ENCODE results near the gene CNPY3. TPM values are rescaled to one million over a fixed set of nuclear protein-coding genes. Genes with fewer than 3 reads are reported as not detected.
"Not testable (repeated sequence)": the region's sequence is repeated elsewhere in the genome, so short reads cannot be mapped to it uniquely, and the experiment has no call there.

Gene CNPY3
- total RNA-seq, 1 experiment from 2014 or later = 56.0 TPM

DNA sequence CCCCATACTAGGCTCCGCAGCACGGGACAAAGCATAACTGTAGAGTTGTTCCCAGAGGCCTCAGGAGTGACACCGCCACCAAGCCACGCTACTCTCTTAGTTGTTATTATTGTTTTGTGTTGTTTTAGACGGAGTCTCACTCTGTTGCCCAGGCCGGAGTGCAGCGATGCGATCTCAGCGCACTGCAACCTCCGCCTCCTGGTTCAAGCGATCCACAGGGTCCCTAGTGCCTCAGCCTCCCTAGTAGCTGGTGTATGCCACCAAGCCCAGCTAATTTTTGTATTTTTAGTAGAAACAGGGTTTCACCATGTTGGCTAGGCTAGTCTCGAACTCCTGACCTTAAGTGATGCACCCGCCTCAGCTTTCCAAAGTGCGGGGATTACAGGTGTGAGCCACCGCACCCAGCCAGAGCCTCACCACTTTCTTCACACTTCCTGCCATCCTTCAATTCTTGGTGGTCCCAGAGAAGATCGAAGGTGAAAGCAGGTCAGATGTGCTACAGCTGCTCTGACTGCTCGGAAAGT is 38.0 kb upstream of the CNPY3 start:
- Histone ChIP-seq H3K23me2 (ENCODE audit: insufficient read length, low read depth, low read length, poor library complexity, severe bottlenecking) (peaks cover 6% of the 10 kb centered on the region), H3K27ac (ENCODE audit: insufficient read length, low read depth, low read length) (no peak overlapping the region), H2AK5ac (ENCODE audit: insufficient read length, low read length) (no peak overlapping the region), H2BK5ac (ENCODE audit: insufficient read length, low read length) (no peak overlapping the region), H3K56ac (ENCODE audit: insufficient read length, low read depth, low read length) (no peak overlapping the region), H2BK15ac (ENCODE audit: low read depth, low read length) (no peak overlapping the region), H3K4me1 (ENCODE audit: insufficient read depth, low read length) (no peaks in the 10 kb centered on the region; the same call in 1 of the 2 replicates), H3K79me2 (ENCODE audit: insufficient read depth, low read length) (no peaks in the 10 kb centered on the region), H3K27me3 (ENCODE audit: insufficient read depth, low read length) (no peaks in the 10 kb centered on the region), H3K14ac (ENCODE audit: insufficient read depth, low read length) (no peak overlapping the region; the same call in 1 of the 2 replicates), H3K23ac (ENCODE audit: insufficient read length, low read depth, low read length) (no peak overlapping the region), H3K9me3 (ENCODE audit: control insufficient read depth, low read depth, low read length) (no peaks in the 10 kb centered on the region), H4K5ac (ENCODE audit: insufficient read length, low read depth, low read length) (no peak overlapping the region), H3K4ac (ENCODE audit: low read depth, low read length) (no peak overlapping the region), H3T11ph (ENCODE audit: low read length) (no peak overlapping the region), H4K8ac (replicated peaks; ENCODE audit: insufficient read length, low read depth, low read length) (no peak overlapping the region), H2BK120ac (ENCODE audit: low read depth, low read length, poor library complexity, severe bottlenecking) (no peak overlapping the region), H4K20me1 (ENCODE audit: control insufficient read depth, insufficient read depth, insufficient read length) (no peaks in the 10 kb centered on the region), H3K79me1 (ENCODE audit: insufficient read depth, low read depth, low read length, poor library complexity, severe bottlenecking) (no peaks in the 10 kb centered on the region), H3K4me2 (ENCODE audit: insufficient read depth, insufficient read length, low read length) (peak overlapping the region; percentile 92), H4K91ac (ENCODE audit: insufficient read length, low read depth, low read length) (no peak overlapping the region), H3K9ac (ENCODE audit: extremely low read depth, insufficient read length, low read length) (peak overlapping the region; percentile 52), H2BK20ac (ENCODE audit: low read depth, low read length, poor library complexity, severe bottlenecking) (no peak overlapping the region), H2AFZ (ENCODE audit: low read length) (no peak overlapping the region), H2BK12ac (ENCODE audit: insufficient read length, low read depth, low read length) (no peak overlapping the region), H3K18ac (ENCODE audit: insufficient read length, low read depth, low read length) (no peak overlapping the region)
- H3K4me3 Mint-ChIP-seq = peak overlapping the region; percentile 88 to 92
- TF ChIP-seq, protein P1, sequence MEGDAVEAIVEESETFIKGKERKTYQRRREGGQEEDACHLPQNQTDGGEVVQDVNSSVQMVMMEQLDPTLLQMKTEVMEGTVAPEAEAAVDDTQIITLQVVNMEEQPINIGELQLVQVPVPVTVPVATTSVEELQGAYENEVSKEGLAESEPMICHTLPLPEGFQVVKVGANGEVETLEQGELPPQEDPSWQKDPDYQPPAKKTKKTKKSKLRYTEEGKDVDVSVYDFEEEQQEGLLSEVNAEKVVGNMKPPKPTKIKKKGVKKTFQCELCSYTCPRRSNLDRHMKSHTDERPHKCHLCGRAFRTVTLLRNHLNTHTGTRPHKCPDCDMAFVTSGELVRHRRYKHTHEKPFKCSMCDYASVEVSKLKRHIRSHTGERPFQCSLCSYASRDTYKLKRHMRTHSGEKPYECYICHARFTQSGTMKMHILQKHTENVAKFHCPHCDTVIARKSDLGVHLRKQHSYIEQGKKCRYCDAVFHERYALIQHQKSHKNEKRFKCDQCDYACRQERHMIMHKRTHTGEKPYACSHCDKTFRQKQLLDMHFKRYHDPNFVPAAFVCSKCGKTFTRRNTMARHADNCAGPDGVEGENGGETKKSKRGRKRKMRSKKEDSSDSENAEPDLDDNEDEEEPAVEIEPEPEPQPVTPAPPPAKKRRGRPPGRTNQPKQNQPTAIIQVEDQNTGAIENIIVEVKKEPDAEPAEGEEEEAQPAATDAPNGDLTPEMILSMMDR (conservative IDR thresholded peaks at IDR 0.05) = no peak
- WGBS (ENCODE audit: extremely low coverage, insufficient read length, low lambda C conversion rate) = no CpG with 5 or more reads among the region's 17 CpGs
- peak overlapping the region in 1 of 3 experiments; percentile 95; a peak in 2 of 7 replicates for H3K27ac Mint-ChIP-seq
- no peaks in the 10 kb centered on the region for H3K9me3 Mint-ChIP-seq
- peaks cover 7 to 27% (median 15%) of the 10 kb centered on the region in 3 experiments; a peak in 6 of 7 replicates for H3K36me3 Mint-ChIP-seq (ENCODE audit: insufficient read depth in 1 of 3, low read depth in 3 of 3)
- peaks cover 10 to 13% of the 10 kb centered on the region in 2 experiments for H3K4me1 Mint-ChIP-seq
- H3K27me3 Mint-ChIP-seq (ENCODE audit: low read depth) = no peaks in the 10 kb centered on the region; the same call in 1 of the 2 replicates
- no peak for DNase-seq

DNA sequence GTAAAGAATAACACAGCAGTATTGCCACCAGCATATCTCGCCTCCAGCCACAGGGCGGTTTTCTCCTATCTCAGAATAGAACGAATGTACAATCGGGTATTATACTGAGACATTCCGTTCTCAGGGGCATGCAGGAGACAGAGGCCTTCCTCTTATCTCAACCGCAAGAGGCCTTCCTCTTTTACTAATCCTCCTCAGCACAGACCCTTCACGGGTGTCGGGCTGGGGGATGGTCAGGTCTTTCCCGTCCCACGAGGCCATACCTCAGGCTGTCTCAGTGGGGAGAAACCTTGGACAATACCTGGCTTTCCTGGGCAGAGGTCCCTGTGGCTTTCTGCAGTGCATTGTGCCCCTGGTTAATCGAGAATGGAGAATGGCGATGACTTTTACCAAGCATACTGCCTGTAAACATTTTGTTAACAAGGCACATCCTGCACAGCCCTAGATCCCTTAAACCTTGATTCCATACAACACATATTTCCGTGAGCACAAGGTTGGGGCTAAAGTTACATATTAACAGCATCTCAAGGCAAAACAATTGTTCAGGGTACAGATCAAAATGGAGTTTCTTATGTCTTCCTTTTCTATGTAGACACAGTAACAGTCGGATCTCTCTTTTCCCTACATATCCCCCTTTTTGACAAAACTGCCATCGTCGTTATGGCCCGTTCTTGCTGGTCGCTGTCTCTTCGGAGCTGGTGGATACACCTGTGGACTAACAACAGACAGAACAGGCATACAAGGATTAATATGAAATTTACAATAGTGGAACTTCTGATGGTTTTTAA is 35.0 kb upstream of the CNPY3 start:
- H2BK120ac ChIP-seq (ENCODE audit: low read depth, low read length, poor library complexity, severe bottlenecking); H3K79me1 ChIP-seq (ENCODE audit: insufficient read depth, low read depth, low read length, poor library complexity, severe bottlenecking); H2AK5ac ChIP-seq (ENCODE audit: insufficient read length, low read length); H3K23ac ChIP-seq (ENCODE audit: insufficient read length, low read depth, low read length); H3K4ac ChIP-seq (ENCODE audit: low read depth, low read length); H2BK15ac ChIP-seq (ENCODE audit: low read depth, low read length); H4K20me1 ChIP-seq (ENCODE audit: control insufficient read depth, insufficient read depth, insufficient read length); H3K18ac ChIP-seq (ENCODE audit: insufficient read length, low read depth, low read length); H3K27ac ChIP-seq (ENCODE audit: insufficient read length, low read depth, low read length); H3K4me3 Mint-ChIP-seq; H3K9me3 Mint-ChIP-seq; DNase-seq; H3T11ph ChIP-seq (ENCODE audit: low read length); H3K9ac ChIP-seq (ENCODE audit: extremely low read depth, insufficient read length, low read length); H3K4me1 ChIP-seq (ENCODE audit: insufficient read depth, low read length); H2AFZ ChIP-seq (ENCODE audit: low read length); H3K27me3 Mint-ChIP-seq (ENCODE audit: low read depth); H3K56ac ChIP-seq (ENCODE audit: insufficient read length, low read depth, low read length); H2BK5ac ChIP-seq (ENCODE audit: insufficient read length, low read length); H3K23me2 ChIP-seq (ENCODE audit: insufficient read length, low read depth, low read length, poor library complexity, severe bottlenecking); H2BK12ac ChIP-seq (ENCODE audit: insufficient read length, low read depth, low read length); H2BK20ac ChIP-seq (ENCODE audit: low read depth, low read length, poor library complexity, severe bottlenecking); H3K4me2 ChIP-seq (ENCODE audit: insufficient read depth, insufficient read length, low read length); H4K91ac ChIP-seq (ENCODE audit: insufficient read length, low read depth, low read length); H3K36me3 Mint-ChIP-seq (ENCODE audit: insufficient read depth in 1 of 3, low read depth in 3 of 3); H3K14ac ChIP-seq (ENCODE audit: insufficient read depth, low read length); H3K79me2 ChIP-seq (ENCODE audit: insufficient read depth, low read length); H4K5ac ChIP-seq (ENCODE audit: insufficient read length, low read depth, low read length); H4K8ac ChIP-seq (replicated peaks; ENCODE audit: insufficient read length, low read depth, low read length); H3K9me3 ChIP-seq (ENCODE audit: control insufficient read depth, low read depth, low read length); H3K27me3 ChIP-seq (ENCODE audit: insufficient read depth, low read length): not testable (repeated sequence)
- peak overlapping the region in 2 of 3 experiments; percentile 36 to 50; a peak in 2 of 7 replicates for H3K27ac Mint-ChIP-seq
- WGBS (ENCODE audit: extremely low coverage, insufficient read length, low lambda C conversion rate) = no CpG with 5 or more reads among the region's 19 CpGs
- H3K4me1 Mint-ChIP-seq = peaks cover 15 to 17% of the 10 kb centered on the region in 2 experiments

Data from H9 (cell line).